SH-SY5Y (cell line): Measurements from ENCODE around the gene CST3.

Source experiments
- GATA2 ChIP-seq: IDR thresholded peaks from 2 replicates; pipeline ENCODE4 v1.6.1; 2011; ENCODE audit warnings: mild to moderate bottlenecking, low read depth, low read length
- GATA3 ChIP-seq: IDR thresholded peaks from 2 replicates; pipeline ENCODE4 v1.6.1; 2011; ENCODE audit warnings: low read depth, mild to moderate bottlenecking, low read length, moderate library complexity

DNA sequence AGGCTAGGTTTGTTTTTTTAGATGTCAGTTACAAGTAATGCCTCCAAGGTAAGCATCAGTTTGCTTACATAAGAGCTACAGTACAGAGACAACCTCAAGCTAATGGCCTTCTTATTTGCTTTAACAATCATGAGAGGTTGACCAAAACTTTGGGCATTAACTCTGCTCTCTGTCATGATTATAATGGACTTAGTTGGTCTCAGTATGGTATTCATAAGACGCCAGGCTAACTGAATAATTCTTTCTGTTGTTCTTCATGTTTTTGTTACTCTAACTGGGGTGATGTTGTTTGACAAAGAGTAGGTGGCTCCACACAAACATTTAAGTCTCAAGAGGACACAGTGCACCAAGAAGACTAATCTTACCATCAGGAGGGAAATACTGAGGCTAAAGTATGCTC is 41.8 kb downstream of the CST3 start:
- TF ChIP-seq GATA2 (no peak), GATA3 (no peak)
